Spinal cord (tissue), 10 donors: ENCODE results near the gene VSTM2B. TPM values are rescaled to one million over a fixed set of nuclear protein-coding genes. Genes with fewer than 3 reads are reported as not detected.
A peak's percentile ranks its signal among the peaks of the same experiment; 100 is the strongest.
"Not testable (repeated sequence)": the region's sequence is repeated elsewhere in the genome, so short reads cannot be mapped to it uniquely, and the experiment has no call there.

Experiments
- DNase-seq, 6 donors: peaks; one replicate each; pipeline versions ENCODE4 v3.0.0 to v3.0.0-alpha.2; 2013 to 2015; ENCODE audit warnings: low spot score in 6 of 6, low read depth in 4 of 6
- H3K27ac ChIP-seq: one replicate; pipeline ENCODE4 v1.5.1; 2013; ENCODE audit warnings: low read depth, low read length, control low read depth
- H3K27me3 ChIP-seq: one replicate; pipeline ENCODE4 v1.6.1; 2013; ENCODE audit warnings: low read length; ENCODE audit not compliant: control insufficient read depth, insufficient read depth
- H3K36me3 ChIP-seq: one replicate; pipeline ENCODE4 v1.6.1; 2013; ENCODE audit warnings: low read length; ENCODE audit not compliant: control insufficient read depth, insufficient read depth
- H3K4me1 ChIP-seq: one replicate; pipeline ENCODE4 v1.6.1; 2013; ENCODE audit warnings: low read length; ENCODE audit not compliant: control insufficient read depth, insufficient read depth
- H3K4me3 ChIP-seq: one replicate; pipeline ENCODE4 v1.5.1; 2013; ENCODE audit warnings: low read depth, low read length, control low read depth
- H3K9me3 ChIP-seq: one replicate; pipeline ENCODE4 v1.6.1; 2013; ENCODE audit warnings: low read length; ENCODE audit not compliant: control insufficient read depth, insufficient read depth
- WGBS: methylation state at CpG from one replicate; pipeline ENCODE4 v1.1.5; 2013; ENCODE audit warnings: missing lambda C conversion rate; ENCODE audit not compliant: insufficient coverage; 5-methylcytosine and 5-hydroxymethylcytosine counted together
- polyA plus RNA-seq, 2 donors: library from polyadenylated mRNA; unstranded; fragments of 120-200 nt; gene quantifications; one replicate each; pipeline ENCODE4 v1.2.1, GENCODE V29; 2013; ENCODE audit not compliant: insufficient read length in 2 of 2
- total RNA-seq, 2 donors: library from RNA; depleted of rRNA in 1 of 2; stranded (reverse); fragments of 120-200 nt in 1 of 2; fragments of >200 nt in 1 of 2; gene quantifications; one replicate each; pipeline versions ENCODE4 v1.2.3 to v1.2.4, GENCODE V29; 2013 to 2014
- donor health status: healthy.

VSTM2B gene
- total and polyA plus RNA-seq, 4 donors = 7.2 to 43.2 (median 23.1) TPM

- Histone ChIP-seq H3K27ac (no peak overlapping the region), H3K36me3 (no peaks in the 10 kb centered on the region), H3K9me3 (no peaks in the 10 kb centered on the region), H3K27me3 (no peaks in the 10 kb centered on the region), H3K4me3 (no peak overlapping the region), H3K4me1 (peaks cover 3% of the 10 kb centered on the region)
- 78% methylated on average over 5 of the region's 6 CpGs for WGBS
- no peak for DNase-seq
These were observed 41.7 kb upstream of the VSTM2B start for GRCh38 chr19:29483944-29484581.

- no peaks in the 10 kb centered on the region for H3K36me3 ChIP-seq
- peaks cover 3% of the 10 kb centered on the region for H3K4me1 ChIP-seq
- no peaks in the 10 kb centered on the region for H3K9me3 ChIP-seq
- no peaks in the 10 kb centered on the region for H3K27me3 ChIP-seq
- H3K27ac ChIP-seq = no peak overlapping the region
- DNase-seq = no peak
- no peak overlapping the region for H3K4me3 ChIP-seq
- WGBS = 85% methylated on average over 4 of the region's 6 CpGs
These were observed 40.9 kb upstream of the VSTM2B start for GRCh38 chr19:29484876-29485275.

GRCh38 chr19:29485293-29485692, 40.5 kb upstream of the VSTM2B start:
- Histone ChIP-seq H3K27ac (no peak overlapping the region), H3K4me1 (peaks cover 3% of the 10 kb centered on the region), H3K27me3 (no peaks in the 10 kb centered on the region), H3K36me3 (no peaks in the 10 kb centered on the region), H3K9me3 (no peaks in the 10 kb centered on the region), H3K4me3 (no peak overlapping the region)
- 100% methylated on average over 1 of the region's 7 CpGs for WGBS
- DNase-seq = no peak

- 93% methylated on average over 3 of the region's 9 CpGs for WGBS
- DNase-seq, H3K27me3 ChIP-seq, H3K27ac ChIP-seq, H3K4me3 ChIP-seq, H3K36me3 ChIP-seq, H3K9me3 ChIP-seq, H3K4me1 ChIP-seq: not testable (repeated sequence)
These were observed 38.8 kb upstream of the VSTM2B start for GRCh38 chr19:29486961-29487360.

GRCh38 chr19:29487432-29487831, 38.4 kb upstream of the VSTM2B start:
- Histone ChIP-seq H3K27me3 (no peaks in the 10 kb centered on the region), H3K27ac (no peak overlapping the region), H3K4me1 (peaks cover 11% of the 10 kb centered on the region), H3K4me3 (no peak overlapping the region), H3K9me3 (no peaks in the 10 kb centered on the region), H3K36me3 (no peaks in the 10 kb centered on the region)
- WGBS = 89% methylated on average over 5 of the region's 7 CpGs
- DNase-seq = no peak

GRCh38 chr19:29488316-29488715, 37.5 kb upstream of the VSTM2B start:
- peak in 1 of 6 donors; percentile 84 for DNase-seq
- no peak overlapping the region for H3K27ac ChIP-seq

GRCh38 chr19:29489172-29489951, 36.4 kb upstream of the VSTM2B start:
- no peaks in the 10 kb centered on the region for H3K9me3 ChIP-seq
- H3K4me1 ChIP-seq = peaks cover 8% of the 10 kb centered on the region
- WGBS = 77% methylated on average over 11 of the region's 16 CpGs
- H3K4me3 ChIP-seq = no peak overlapping the region
- no peaks in the 10 kb centered on the region for H3K36me3 ChIP-seq
- no peak overlapping the region for H3K27ac ChIP-seq
- H3K27me3 ChIP-seq = no peaks in the 10 kb centered on the region
- no peak for DNase-seq

More at GRCh38 chr19:29488316-29488715, 37.5 kb upstream of the VSTM2B start:
- no peaks in the 10 kb centered on the region for H3K27me3 ChIP-seq
- no peaks in the 10 kb centered on the region for H3K36me3 ChIP-seq
- H3K9me3 ChIP-seq = no peaks in the 10 kb centered on the region
- peaks cover 8% of the 10 kb centered on the region for H3K4me1 ChIP-seq
- 69% methylated on average over 2 of the region's 5 CpGs for WGBS
- H3K4me3 ChIP-seq = no peak overlapping the region

GRCh38 chr19:29491491-29491890, 34.3 kb upstream of the VSTM2B start:
- WGBS = 83% methylated on average over 3 of the region's 3 CpGs
- H3K27me3 ChIP-seq = no peaks in the 10 kb centered on the region

GRCh38 chr19:29491995-29492577, 33.7 kb upstream of the VSTM2B start:
- Histone ChIP-seq H3K27ac (no peak overlapping the region), H3K27me3 (no peaks in the 10 kb centered on the region), H3K9me3 (no peaks in the 10 kb centered on the region), H3K36me3 (no peaks in the 10 kb centered on the region), H3K4me1 (peaks cover 8% of the 10 kb centered on the region), H3K4me3 (no peak overlapping the region)
- WGBS = 38% methylated on average over 1 of the region's 7 CpGs
- DNase-seq = peak in 2 of 6 donors; percentile 54 to 71

More at GRCh38 chr19:29491491-29491890, 34.3 kb upstream of the VSTM2B start:
- H3K4me3 ChIP-seq = no peak overlapping the region
- no peak overlapping the region for H3K27ac ChIP-seq
- no peak for DNase-seq
- H3K9me3 ChIP-seq = no peaks in the 10 kb centered on the region
- H3K4me1 ChIP-seq = peaks cover 8% of the 10 kb centered on the region
- H3K36me3 ChIP-seq = no peaks in the 10 kb centered on the region
